GM21529 (cell line): ENCODE results near the gene RAC2.

Experiments used
- ATAC-seq: cut with Tn5 transposase; IDR thresholded peaks from one replicate; pipeline ENCODE4 v1.9.1; 2021; ENCODE audit not compliant: unreplicated experiment

The RAC2 gene

DNA sequence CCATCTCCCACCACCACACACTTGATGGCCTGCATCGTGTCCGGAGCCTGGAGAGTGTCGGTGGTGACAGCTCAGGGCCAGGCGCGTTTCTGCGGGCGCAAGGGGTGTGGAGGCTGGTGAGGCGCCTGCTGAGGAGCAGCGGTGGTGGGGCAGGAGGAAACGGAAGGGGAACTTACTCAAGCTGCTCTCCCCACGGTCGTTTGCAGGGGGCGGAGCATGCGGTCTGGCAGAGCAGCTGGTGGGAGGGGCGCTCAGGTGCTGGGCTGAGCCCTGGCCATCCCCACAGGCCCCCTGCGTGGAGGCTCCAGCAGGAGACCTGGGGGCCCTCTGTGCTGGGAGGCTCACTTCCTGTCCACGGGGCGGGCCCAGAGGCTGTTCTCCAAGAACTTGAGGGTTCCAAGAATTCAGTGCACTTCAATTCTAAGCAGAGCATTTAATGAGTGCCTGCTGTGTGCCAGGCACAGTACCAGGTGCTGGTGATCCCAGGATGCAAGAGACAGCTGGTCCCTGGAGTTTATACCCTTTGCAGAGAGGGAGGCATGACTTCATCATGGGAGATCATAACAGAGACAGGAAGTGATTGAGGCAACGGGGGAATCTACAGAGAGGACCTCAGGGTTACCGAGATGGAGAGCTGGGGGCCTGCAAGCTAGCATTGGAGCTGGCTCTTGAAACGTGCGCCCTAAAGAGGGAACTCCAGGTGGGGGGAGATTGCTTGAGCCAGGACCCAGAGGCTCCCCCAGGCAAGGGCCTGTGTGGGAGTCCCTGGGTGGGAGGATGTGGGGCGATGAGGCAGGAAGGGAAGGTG, at the start of gene RAC2:
Gene RAC2, minus strand, starts transcription at position 156 of the 808 bp plus-strand sequence. Its CDS starts 121 bp downstream, at position 35.
- ATAC-seq: peak; percentile 42

DNA sequence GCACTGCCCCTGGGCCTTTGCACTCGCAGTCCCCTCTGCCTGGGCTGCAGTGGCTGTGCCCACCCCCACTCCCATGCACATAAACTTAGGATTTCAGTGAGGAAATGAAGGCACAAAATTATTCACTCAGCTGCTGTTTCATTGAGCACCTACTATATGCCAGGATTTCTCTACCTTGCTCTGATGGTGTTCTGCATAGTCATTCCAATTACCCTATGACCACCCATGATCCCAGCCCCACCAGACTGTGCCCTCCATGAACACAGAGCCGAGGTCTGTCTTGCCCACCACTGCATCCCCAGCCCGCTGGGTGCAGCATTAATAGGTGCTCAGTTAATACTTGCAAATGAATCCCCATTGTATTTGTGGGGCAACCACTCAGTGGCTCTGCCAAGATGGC, 49.1 kb upstream of the RAC2 start:
- no peak for ATAC-seq

DNA sequence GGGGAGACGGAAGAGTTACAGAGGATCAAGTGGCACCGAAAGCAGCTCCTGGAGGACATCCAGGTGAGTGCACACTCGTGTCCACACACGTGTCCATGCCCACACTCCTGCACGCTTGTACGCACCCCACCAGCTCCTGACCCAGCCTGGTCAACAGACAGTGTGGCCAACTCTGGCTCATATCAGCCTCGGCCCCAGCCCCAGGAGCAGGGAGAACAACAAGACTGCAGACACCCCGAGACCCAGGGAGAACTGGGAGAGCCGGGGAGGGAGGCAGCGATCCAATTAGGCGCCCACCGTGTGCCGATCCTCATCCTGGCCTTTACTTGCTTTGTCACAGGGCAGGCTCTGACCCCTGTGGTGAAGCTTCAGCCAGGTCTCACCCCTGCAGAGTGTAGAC, 48.6 kb upstream of the RAC2 start:
- no peak for ATAC-seq

DNA sequence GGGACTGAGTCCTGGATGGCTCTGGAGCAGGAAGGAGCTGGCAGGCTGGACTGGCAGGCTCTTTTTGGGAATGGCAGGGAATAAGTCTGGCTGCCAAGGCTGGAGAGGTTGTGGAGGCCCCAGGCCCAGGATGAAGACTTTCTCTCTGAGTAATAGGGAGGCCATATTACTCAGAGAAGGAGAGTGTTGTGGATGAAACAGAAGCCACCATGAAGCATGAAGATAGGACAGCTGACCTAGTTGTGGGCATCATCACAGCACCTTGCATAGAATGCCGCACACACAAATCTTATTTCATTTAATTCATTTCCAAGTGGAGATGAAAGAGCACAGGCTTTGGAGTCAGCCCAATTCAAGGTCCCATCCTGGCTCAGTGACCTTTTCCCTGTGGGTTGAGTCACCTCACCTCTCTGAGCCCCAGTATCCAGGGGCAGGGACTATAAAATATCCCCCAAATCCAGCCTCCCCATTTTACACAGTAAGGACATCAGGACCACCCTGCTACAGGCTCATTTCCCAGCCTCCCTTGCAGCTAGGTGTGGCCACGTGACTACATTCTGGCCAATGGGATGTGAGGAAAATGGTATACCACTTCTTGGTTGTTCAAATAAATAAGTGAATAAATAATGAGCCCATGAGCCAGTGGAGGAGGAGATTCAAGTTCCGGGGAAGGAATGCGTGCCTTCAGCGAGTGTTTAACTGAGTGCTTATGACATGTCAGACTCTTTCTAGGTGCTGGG, 47.7 kb upstream of the RAC2 start:
- ATAC-seq: no peak

DNA sequence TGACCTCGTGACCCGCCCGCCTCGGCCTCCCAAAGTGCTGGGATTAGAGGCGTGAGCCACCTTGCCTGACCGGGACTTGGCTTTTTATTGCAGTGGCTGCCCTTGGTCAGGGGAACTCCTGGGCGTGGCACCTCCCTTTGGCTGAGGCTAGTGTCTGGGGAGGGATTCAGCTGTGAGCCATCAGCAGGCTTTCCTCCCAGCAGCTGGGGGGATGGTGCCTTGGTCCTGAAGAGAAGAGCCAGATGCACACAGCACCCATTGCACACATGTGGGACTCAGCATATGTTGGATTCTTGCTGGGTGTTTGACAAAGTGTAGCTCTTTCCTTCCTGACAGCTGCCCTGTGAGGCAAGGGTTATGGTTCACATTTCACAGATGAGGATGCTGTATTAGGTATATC, 46.7 kb upstream of the RAC2 start:
- no peak for ATAC-seq

DNA sequence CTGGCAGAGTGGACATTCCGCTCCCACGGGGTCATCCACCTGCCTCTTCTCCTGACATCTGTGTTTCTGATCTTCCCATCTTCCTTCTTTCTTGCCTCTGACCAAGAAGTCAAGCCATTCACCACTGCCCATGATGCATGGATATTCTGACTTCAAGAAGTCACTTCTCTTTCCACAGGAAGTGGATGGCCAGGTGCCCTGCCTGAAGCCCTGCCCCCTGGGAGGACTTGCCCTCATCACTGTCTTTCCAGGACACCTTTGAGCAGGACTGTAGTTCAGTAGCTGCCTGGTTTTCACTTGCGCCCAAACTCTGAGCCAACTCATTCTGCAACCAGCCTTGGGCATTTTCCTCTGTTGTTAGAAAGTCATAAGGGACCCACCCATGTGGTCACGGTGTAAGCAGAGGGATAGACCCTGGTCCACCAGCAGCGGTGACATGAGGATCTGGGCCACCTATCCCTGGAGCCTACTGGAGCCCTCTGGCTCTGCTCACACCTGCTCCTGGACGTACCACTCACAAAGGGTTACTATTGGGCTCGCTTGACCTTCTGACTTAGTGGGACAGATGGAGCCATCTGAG, 45.2 kb upstream of the RAC2 start:
- no peak for ATAC-seq

DNA sequence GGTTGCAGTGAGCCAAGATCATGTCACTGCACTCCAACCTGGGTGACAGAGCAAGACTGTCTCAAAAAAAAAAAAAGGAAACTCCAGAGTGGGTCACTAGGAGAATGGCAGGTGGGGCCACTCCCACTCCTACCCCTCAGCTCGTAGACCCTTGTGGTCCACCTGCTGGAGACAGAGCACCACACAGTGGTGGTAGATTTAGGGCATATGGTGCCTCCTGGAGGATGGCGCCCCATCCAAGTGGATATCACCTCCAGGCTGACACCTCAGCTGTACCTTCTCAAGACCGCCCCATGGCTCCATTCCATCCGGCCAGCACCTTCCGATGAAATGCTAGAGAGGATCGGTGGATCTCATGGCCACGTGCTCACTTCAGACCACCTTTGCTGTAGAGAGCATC, 44.5 kb upstream of the RAC2 start:
- ATAC-seq: no peak

DNA sequence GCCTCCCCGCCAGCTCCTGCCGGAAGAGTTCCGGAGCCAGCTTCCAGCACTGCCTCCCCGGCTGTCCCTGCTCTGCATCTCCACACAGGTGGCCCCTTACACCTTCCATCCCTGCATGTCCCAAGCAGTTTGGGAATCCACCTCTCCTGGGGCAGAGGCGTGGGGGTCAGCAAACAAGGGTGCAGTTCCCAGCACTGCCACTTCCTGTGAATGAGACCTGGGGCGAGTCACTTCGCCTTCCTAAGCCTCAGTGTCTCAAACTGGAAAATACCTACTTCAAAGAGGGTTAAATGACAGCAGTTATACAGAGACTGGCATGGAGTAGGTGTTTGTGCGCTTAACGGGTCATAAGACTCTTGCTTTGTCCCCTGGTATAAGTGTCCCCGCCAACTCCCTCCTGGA, 43.5 kb upstream of the RAC2 start:
- ATAC-seq: no peak

DNA sequence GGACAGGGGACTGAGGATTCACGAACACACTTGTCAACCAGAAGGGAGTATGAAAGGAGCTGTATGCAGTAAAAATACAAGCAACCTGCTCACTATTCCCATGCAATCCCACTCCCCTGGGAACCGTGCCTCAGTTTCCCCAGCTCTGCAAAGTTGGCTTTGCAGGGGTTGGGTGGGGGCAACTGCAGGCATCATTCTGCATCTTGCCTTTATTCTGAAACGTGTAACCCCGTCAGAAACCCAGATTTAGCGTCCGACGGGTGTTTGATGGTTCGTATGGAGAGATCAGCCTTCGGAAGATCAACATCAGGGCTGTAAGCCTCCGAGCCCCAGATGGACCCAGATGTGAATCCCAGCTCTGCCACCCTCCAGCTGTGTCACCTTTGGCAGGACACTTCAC, 41.9 kb upstream of the RAC2 start:
- no peak for ATAC-seq

DNA sequence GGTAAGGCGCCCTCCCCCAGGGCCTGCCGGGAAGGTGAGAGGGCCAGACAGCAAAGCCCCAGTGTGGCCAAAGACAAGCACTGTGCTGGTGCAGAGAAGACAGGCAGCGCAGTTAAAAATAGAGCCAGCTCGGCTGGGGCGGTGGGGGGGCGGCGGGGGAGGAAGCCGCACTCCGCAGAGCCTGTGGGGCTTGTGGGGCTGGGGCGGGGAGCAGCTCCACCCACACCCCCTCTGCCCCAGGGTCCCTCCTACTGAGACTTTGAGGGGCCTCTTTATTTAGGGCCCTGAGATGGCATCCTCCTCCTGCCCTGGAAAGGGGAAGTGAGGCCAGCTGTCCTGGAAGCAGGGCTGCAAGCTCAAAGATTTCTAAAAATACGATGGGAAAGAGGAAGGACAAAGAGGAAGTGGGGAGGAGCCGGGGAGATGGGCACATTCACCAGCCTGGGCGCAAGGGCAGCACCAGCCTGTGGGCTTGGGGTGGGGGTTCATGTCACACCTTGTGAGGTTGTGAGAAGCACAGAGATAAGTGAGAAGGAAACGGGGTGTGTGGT, 40.8 kb upstream of the RAC2 start:
- ATAC-seq: no peak

DNA sequence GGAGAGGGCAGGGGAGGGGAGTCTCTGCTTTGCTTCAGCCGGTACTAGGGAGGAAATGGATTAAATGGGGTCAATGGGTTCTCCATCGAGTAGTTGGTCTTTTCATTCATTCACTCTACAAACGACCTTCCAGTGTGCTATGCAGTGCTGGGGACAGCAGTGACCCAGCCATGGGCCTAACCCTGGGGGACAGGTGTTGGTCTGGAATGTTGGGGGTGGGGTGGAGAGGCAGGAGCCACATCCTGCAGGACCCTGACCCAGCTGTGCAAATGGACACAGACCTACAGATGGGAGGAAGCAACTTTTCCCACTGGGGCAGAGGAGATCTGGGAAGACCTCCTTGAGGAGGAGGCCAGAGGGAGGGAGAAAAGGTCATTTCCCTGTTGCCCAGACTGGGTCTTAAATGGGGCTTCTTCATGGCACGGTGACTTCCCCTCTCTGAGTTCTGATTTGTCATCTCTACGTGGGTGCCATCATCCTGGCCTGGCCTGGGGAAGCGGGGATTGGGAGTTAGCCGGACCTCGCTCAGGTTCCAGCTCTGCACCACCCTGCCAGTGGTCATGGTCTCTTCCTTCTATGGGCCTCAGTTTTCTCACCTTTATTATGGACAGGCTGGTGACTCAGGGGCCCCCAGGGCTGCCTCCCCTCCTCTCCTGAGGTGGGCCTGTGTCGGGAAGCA, 40.2 kb upstream of the RAC2 start:
- no peak for ATAC-seq

DNA sequence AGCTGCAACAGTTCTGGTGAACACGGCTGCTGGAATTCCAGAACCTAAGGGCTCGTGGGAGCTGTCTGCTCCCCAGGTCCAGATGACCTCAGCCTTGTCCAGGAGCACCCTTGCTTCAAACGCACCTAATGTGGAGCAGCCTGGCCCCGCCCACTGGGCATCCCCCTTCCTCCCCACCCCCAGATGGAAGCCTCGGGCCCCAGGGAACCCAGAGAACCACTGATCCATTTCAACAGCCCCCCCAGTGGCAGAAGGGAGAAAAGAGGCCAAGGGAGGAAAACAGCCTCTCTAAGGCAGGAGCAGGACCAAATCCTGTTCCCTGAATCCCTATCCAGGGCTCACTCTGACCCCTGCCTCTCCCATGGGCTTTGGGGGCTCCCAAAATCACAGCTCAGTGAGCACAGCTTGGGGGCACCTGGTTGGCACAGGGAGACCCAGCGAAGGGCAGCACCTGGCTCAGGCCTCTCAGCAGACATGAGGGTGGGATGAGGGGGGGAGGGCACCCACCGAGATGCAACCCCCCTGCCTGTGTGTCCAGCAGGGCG, 39.4 kb upstream of the RAC2 start:
- ATAC-seq: no peak

DNA sequence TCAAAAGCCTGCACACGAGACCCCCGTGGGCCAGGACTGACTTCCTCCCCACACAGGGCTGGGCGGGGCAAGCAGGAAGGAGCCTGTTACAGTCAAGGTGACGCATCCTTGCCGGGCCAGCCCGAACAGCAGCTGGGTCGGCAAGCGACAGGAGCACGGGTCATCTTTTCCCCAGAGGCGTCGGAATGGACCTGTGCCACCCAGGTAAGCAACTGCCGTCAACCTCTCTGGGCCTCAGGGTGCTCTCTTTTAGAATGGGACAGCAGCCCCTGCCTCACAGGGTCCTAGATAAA, 38.3 kb upstream of the RAC2 start, which contains the start of gene CYTH4:
Gene CYTH4, plus strand, starts transcription at position 124 of the 293 bp plus-strand sequence. Its CDS starts 62 bp downstream, at position 186.
- ATAC-seq: no peak

DNA sequence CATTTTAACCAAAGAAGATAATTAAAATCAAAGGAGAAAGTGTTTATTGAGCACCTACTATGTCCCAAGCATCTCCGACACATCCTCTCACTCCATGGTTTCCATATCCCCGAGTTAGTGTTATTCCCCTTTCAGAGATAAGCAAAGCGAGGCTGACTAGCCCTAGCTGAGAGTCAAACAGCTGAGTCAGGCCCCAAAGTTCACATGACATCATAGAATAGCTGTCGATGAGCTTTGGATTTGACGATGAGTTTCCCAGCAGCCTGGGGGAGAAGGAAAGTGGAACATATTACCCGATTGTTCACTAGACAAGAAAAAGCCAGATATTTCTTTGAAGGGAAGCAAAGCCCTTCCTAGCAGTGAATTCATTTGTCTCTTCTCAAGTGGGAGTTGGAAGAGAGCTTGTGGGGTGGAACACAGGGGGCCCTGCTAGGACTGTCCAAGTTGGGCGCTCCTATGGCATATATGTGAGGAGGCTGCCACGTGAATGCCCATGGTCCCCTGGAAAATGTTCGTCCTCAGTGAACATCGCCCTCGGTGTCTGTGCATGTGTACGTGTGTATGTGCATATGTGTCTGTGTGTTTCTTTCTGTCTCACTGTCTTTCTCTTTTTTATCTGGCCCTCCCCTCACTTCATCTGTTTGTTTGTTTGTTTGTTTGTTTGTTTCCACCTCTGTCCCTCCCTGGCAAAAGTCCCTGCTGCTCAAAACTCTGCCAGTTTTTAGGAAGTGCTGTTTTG, 37.7 kb upstream of the RAC2 start:
- no peak for ATAC-seq

DNA sequence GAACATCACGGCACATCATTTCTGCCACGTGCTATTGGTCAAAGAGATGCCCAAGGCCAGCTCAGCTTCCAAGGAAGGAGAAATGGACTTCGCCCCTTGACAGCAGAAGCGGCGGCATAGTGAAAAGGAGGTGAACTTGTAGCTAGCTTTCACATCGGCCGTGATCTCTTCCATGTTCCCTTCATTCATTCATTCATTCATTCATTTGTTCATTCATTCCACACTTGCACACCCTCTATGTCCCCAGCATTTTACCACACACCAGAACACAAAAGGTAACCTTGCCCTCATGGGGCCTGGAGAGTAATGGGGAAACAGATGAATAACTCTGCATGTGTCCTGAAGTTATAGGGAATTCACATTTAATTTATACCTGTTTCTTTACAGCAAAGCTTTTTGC, 37.1 kb upstream of the RAC2 start:
- ATAC-seq: no peak

DNA sequence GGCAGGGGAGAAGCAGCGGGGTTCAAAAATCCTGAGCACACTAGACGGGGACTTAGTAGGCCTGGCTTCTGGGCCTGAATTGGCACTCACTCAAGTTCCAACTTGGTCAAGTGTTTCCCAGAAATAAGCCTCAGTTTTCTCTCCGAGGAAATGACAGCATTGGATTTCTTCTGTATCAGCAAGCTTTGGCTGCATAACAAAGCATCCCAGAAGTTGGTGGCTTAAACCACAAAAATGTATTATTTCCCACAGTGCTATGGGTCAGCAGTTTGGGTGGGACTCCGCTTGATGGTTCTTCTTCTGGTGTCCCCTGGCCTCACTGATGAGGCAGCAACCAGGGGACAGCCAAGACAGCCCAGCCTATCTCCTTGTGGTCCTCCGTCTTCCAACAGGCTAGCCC, 36.6 kb upstream of the RAC2 start:
- no peak for ATAC-seq

DNA sequence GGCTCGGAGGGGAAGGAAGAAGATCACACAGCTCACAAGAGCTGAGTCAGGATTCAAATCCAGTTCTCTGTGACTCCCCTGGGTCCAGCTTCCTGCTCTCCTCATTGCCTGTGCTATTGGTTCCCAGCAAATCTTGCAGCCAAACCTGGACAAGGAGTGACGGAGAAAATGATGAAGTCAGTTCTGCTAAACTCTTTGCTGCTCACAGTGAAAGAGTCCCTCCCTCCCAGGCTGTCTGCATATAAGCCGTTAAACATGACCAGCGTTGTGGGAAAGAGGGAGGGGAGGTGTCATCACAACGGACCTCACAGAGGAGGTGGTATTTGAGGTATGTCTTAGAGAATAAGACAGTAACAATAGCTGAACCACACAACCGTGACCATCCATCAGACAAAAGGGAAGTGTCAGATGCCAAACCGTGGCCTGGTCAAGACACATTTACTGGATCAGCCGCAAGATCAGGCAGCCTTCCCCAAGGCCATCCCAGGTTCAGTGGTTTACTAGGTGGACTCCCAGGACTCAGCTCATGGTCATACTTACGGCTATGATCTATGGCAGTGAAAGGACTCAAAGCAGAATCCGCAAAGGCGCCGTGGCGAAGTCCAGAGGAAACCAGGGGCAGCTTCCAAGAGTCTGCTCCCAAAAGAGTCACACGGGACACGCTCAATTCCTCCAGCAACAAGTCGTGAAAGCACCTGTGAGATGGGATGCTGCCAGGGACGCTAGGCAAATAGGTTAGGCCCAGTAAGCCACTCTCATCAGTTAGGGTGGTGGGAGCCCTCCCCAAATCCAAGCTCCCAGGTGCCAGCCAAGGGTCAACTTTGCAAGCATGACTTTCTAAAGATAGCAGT, 35.5 kb upstream of the RAC2 start:
- no peak for ATAC-seq

DNA sequence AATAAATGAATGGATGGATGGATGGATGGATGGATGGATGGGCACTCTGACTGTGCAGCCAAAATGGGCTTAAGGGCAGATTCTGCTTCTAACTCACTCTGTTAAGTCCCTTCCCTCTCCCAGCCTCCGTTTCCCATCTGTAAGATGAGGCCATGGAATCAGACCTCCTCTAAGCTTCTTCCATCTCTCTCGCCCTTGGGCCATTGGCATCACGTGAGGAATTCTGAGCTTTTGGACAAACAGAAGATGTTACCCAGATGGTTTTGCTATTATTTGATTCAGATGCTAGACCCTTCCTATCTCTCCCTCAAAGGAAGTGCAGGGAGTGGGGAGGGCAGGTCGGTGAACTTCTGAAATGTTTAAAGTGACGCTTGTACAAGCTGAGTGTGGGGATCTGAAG, 34.2 kb upstream of the RAC2 start:
- ATAC-seq: no peak

DNA sequence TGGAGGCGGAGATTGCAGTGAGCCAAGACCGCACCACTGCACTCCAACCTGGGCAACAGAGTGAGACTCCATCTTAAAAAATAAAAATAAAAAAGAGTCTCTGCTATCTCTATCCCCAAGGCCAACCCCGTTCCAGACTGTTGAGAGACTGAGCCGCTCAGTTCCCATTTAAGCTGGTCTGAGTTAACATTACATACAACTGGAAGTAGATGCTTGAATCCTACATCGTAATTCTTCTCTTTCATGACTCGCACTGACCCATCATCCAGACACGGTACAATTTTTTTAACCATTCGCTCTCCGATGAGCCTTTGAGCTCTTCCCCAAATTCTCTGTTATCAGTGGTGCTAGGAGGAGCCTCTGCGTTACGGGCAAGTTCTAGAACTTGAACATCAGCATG, 33.3 kb upstream of the RAC2 start:
- no peak for ATAC-seq

DNA sequence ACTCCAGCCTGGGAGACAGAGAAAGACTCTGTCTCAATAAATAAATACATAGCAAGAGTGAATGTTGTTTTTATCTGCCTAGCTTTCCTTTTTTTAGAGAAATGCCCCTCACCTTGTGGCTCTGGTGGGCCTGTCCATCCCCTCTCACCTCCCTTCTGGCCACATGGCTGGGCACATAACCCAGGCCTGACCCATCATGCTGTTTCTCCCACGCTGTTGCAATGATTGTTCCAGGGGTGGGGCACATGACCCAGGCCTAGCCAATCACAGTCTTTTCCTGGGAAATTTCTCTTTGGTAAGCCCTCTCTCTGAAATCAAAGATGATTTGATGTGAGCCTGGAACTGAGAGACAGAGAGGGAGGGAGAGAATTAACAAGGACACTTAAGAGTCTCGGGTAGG, 32.7 kb upstream of the RAC2 start:
- ATAC-seq: no peak
